Measurements from ENCODE around the gene STPG4. TPM values are rescaled to one million over a fixed set of nuclear protein-coding genes. Genes with fewer than 3 reads are reported as not detected.

STPG4 gene
- total and polyA plus RNA-seq, 2 of the 8 experiments (the other 6 are each of a cell fraction or from before 2014, with no cell fraction given), result 0.28 TPM; not detected in 1

- Histone ChIP-seq H3K4me3 (ENCODE audit: extremely low read depth in 1 of 4, insufficient read depth in 2 of 4, low read depth in 3 of 4, low read length in 4 of 4) (no peak overlapping the region), H3K27me3 (replicated peaks in 1 of 4; ENCODE audit: control insufficient read depth in 3 of 4, extremely low read depth in 1 of 4, insufficient read depth in 3 of 4, low read length in 3 of 4) (no peaks in the 10 kb centered on the region), H3K27ac (ENCODE audit: low read depth, low read length) (no peak overlapping the region), H4K91ac (replicated peaks; ENCODE audit: insufficient read length, low read length) (no peak overlapping the region), H2BK12ac (ENCODE audit: low read depth, low read length) (no peak overlapping the region; the same call in 1 of the 2 replicates), H4K5ac (ENCODE audit: insufficient read length, low read depth, low read length) (no peak overlapping the region), H2BK5ac (ENCODE audit: low read depth, low read length) (peak overlapping the region; percentile 48; the same call in 1 of the 2 replicates), H3K79me1 (ENCODE audit: low read depth, low read length) (no peaks in the 10 kb centered on the region), H3K23me2 (ENCODE audit: low read depth, low read length) (no peaks in the 10 kb centered on the region), H3K79me2 (ENCODE audit: control insufficient read depth in 1 of 2, insufficient read depth in 2 of 2, low read length in 2 of 2) (no peaks in the 10 kb centered on the region), H3K14ac (ENCODE audit: insufficient read length) (no peak overlapping the region), H3K9me3 (ENCODE audit: insufficient read depth in 2 of 2, low read depth in 1 of 2, low read length in 1 of 2) (no peaks in the 10 kb centered on the region), H2AFZ (ENCODE audit: low read length) (no peak overlapping the region), H3K4me2 (ENCODE audit: insufficient read depth in 1 of 2, low read depth in 2 of 2, low read length in 2 of 2) (no peak overlapping the region), H3K36me3 (ENCODE audit: control insufficient read depth in 2 of 4, insufficient read depth in 4 of 4, low read length in 3 of 4) (no peaks in the 10 kb centered on the region), H3K4me1 (replicated peaks in 1 of 4; ENCODE audit: control insufficient read depth in 3 of 4, insufficient read depth in 4 of 4, low read length in 3 of 4) (peaks cover 2 to 40% (median 24%) of the 10 kb centered on the region in 4 experiments), H4K8ac (ENCODE audit: extremely low read depth, insufficient read depth, low read length) (no peak overlapping the region; the same call in 1 of the 2 replicates), H3K18ac (ENCODE audit: extremely low read depth, low read length) (no peak overlapping the region), H2BK20ac (ENCODE audit: low read length) (no peak overlapping the region), H2BK120ac (replicated peaks; ENCODE audit: low read depth, low read length) (no peak overlapping the region), H3K4ac (replicated peaks; ENCODE audit: insufficient read length, low read depth, low read length) (peak overlapping the region; percentile 86), H3K23ac (ENCODE audit: insufficient read length) (no peak overlapping the region), H2BK15ac (ENCODE audit: low read length) (no peak overlapping the region; the same call in 1 of the 2 replicates), H3K9ac (replicated peaks in 1 of 4; ENCODE audit: extremely low read depth in 1 of 4, low read depth in 3 of 4, low read length in 3 of 4) (no peak overlapping the region), H4K20me1 (replicated peaks in 1 of 2; ENCODE audit: control insufficient read depth in 1 of 2, insufficient read depth in 2 of 2, low read length in 2 of 2) (no peaks in the 10 kb centered on the region), H2AK5ac (ENCODE audit: low read depth, low read length) (peak overlapping the region; percentile 78; the same call in 1 of the 2 replicates), H3K56ac (replicated peaks; ENCODE audit: insufficient read length, low read depth, low read length) (no peak overlapping the region)
- WGBS, 2 experiments (ENCODE audit: extremely low coverage in 1 of 2, insufficient coverage in 1 of 2, insufficient read length in 1 of 2, insufficient replicate concordance in 2 of 2, low coverage in 1 of 2, low lambda C conversion rate in 2 of 2, missing lambda C conversion rate in 1 of 2), result 96% methylated on average over 9 of the region's 9 CpGs; no CpG with 5 or more reads in 1 of the 2 experiments
- CTCF ChIA-PET (ENCODE audit: partially characterized antibody), result interaction anchor here (0.8 to 3.1 kb wide), 9 partner anchors 8 to 250 kb away, joined by 3 to 9 read pairs (median 4); no protein-coding TSS in a partner anchor
- DNase-seq (ENCODE audit: low read depth in 1 of 2, low spot score in 2 of 2), result no peak
- POLR2A ChIA-PET (ENCODE audit: partially characterized antibody), result interaction anchor here (1.2 kb wide), 1 partner anchor 100 kb away, joined by 5 read pairs; no protein-coding TSS in a partner anchor
- no peak for FAIRE-seq
- TF ChIP-seq TAF7 (optimal IDR thresholded peaks at IDR 0.05; ENCODE audit: borderline replicate concordance, low read depth, low read length) (no peak), BACH1 (IDR thresholded peaks at IDR 0.05; ENCODE audit: low read length) (no peak), CBX5 (IDR thresholded peaks at IDR 0.05; ENCODE audit: low read depth, low read length) (no peak), CTCF (IDR thresholded peaks at IDR 0.05; ENCODE audit: control extremely low read depth in 1 of 3, insufficient read depth in 1 of 3, low read depth in 1 of 3, low read length in 3 of 3) (no peak), E2F6 (IDR thresholded peaks at IDR 0.05) (no peak), SP1 (IDR thresholded peaks at IDR 0.05; ENCODE audit: low read depth, low read length) (no peak), HDAC6 (IDR thresholded peaks at IDR 0.05; ENCODE audit: low read depth, low read length) (no peak)
These were observed 81.9 kb downstream of the STPG4 start for GRCh38 chr2:47073217-47073616.

Data from H1 (cell line).